IPS-15b (cell line): ENCODE data around the gene IER3IP1.
A peak's percentile ranks its signal among the peaks of the same experiment; 100 is the strongest.

Experiments used
- H3K27me3 ChIP-seq: one replicate; pipeline ENCODE4 v1.6.1; 2013; ENCODE audit warnings: low read length; ENCODE audit not compliant: control insufficient read depth, insufficient read depth
- H3K36me3 ChIP-seq: one replicate; pipeline ENCODE4 v1.6.1; 2013; ENCODE audit warnings: low read length; ENCODE audit not compliant: control insufficient read depth, insufficient read depth
- H3K4me1 ChIP-seq: one replicate; pipeline ENCODE4 v1.6.1; 2013; ENCODE audit warnings: mild to moderate bottlenecking, low read length; ENCODE audit not compliant: control insufficient read depth, insufficient read depth
- H3K4me3 ChIP-seq: one replicate; pipeline ENCODE4 v1.5.1; 2013; ENCODE audit warnings: low read depth, low read length
- H3K9ac ChIP-seq: one replicate; pipeline ENCODE4 v1.6.1; 2013; ENCODE audit warnings: low read depth, mild to moderate bottlenecking, low read length
- H3K9me3 ChIP-seq: one replicate; pipeline ENCODE4 v1.6.1; 2013; ENCODE audit warnings: mild to moderate bottlenecking, low read length; ENCODE audit not compliant: control insufficient read depth, insufficient read depth

IER3IP1 gene

DNA sequence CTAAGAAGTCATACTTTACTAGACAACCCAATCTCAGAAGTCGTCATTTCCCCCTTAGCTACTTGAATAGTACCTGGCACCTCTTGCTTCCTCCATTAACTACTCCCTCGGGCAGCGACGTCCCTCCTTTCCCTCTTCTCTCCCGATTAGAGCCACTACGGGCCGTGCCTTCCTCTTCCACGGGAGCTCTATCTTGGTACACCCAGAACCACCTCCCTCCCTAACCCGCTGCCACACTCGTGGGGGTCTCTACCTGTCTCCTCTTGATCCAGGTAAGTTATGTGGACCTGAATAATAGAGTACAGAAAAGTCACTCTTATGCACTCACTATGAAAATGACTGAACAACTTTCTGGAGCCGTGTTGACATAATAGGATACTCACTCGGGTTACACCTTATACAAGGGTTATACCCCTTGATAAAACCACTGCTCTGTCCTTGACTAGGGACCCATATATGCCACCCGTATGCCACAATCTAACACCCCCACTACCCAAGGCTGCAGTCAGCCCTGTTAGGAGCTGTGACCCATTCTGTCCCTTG lies 25.3 kb downstream of the IER3IP1 start:
- H3K36me3 ChIP-seq: no peaks in the 10 kb centered on the region
- H3K4me3 ChIP-seq: peak overlapping the region; percentile 57
- H3K9me3 ChIP-seq: no peaks in the 10 kb centered on the region
- no peaks in the 10 kb centered on the region for H3K27me3 ChIP-seq
- H3K4me1 ChIP-seq: peaks cover 2% of the 10 kb centered on the region
- peak overlapping the region; percentile 29 for H3K9ac ChIP-seq

DNA sequence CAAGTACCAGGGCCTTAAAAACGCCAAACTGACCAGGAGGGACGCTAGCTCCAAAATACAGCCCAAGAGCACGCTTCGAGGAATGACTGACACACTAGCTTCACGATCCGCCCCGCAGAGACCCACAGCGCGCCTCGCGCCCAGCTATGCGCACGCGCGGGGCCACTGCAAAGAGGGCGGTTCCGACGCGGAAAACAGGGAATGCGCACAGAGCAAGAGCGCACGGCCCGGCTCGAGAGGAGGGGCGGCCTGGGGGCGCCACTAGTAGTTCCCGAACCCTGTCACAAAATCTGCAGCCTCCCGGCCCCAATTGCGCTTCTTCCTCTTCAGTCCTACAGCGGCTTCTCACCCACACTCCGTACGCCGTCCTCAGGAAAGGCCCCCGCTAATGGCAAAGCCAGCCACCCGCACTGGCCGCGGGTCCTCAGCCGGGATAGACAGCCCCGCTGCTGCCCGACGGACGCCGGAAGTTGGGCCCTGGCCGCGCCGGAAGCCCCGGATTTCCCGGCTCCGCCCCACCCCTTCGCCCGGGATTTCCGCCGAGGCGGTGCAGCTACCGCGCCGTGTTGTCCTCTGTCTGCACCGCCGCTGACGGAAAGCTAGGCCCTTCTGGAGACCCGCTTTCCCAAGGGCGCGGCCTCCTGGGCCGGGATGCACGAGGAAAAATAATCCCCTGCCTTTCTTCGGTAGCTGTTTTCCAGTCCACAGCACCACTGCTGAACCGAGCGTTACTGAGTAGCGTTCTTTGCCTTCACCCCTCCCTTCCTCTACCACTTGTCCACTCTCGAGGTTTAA lies 25.9 kb downstream of the IER3IP1 start, which contains the start of gene HDHD2:
Gene HDHD2 (minus strand): TSS at position 472 of the 795 bp plus-strand sequence. CDS start 14,061 bp downstream, outside the sequence.
- Histone ChIP-seq H3K4me3 (peak within 1 kb of the TSS; percentile 57), H3K9me3 (no peaks in the 10 kb centered on the region), H3K4me1 (peaks cover 2% of the 10 kb centered on the region), H3K36me3 (no peaks in the 10 kb centered on the region), H3K9ac (peak within 1 kb of the TSS; percentile 85), H3K27me3 (no peaks in the 10 kb centered on the region)

GRCh38 chr18:47149457-47150028 lies 26.6 kb downstream of the IER3IP1 start:
- Histone ChIP-seq H3K4me1 (peaks cover 2% of the 10 kb centered on the region), H3K9ac (peak overlapping the region; percentile 85), H3K9me3 (no peaks in the 10 kb centered on the region), H3K4me3 (peak overlapping the region; percentile 57), H3K27me3 (no peaks in the 10 kb centered on the region), H3K36me3 (no peaks in the 10 kb centered on the region)

DNA sequence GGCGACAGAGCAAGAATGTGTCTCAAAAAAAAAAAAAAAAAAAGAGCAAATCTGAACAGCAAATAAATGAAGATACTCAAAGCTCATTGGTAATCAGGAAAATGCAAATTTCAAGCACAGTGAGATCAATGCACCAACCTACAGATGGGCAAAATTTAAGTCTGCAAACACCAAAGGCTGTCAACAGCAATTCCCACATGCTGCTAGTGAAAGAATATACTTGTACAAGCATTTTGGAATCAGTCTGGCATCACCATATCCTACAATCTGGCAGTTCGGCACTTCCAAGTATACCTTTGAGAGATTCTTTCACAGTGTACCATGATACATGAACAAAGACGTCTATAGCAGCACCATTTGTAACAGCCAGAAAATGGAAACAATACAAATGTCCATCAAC lies 30.0 kb downstream of the IER3IP1 start:
- Histone ChIP-seq H3K4me3 (no peak overlapping the region), H3K4me1 (peaks cover 2% of the 10 kb centered on the region)

GRCh38 chr18:47143899-47144485 lies 32.2 kb downstream of the IER3IP1 start:
- no peaks in the 10 kb centered on the region for H3K36me3 ChIP-seq
- no peak overlapping the region for H3K9ac ChIP-seq
- no peaks in the 10 kb centered on the region for H3K9me3 ChIP-seq
- no peaks in the 10 kb centered on the region for H3K4me1 ChIP-seq
- no peaks in the 10 kb centered on the region for H3K27me3 ChIP-seq
- H3K4me3 ChIP-seq: no peak overlapping the region

More for the DNA sequence above, 30.0 kb downstream of the IER3IP1 start:
- no peaks in the 10 kb centered on the region for H3K27me3 ChIP-seq
- H3K36me3 ChIP-seq: no peaks in the 10 kb centered on the region
- H3K9ac ChIP-seq: no peak overlapping the region
- H3K9me3 ChIP-seq: no peaks in the 10 kb centered on the region

DNA sequence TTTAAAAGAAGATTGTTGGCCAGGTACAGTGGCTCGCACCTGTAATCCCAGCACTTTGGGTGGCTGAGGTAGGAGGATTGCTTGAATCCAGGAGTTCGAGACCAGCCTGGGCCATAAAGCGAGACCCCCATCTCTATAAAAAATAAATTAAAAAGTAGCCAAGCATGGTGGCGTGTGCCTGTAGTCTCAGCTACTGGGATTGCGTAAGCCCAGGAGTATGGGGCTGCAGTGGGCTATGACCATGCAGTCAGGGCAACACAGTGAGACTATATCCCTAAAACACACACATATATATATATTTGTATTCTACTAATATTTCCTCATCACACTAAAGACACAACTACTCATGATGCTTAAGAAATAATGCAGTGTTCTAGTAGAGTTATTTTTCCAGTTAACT lies 33.0 kb downstream of the IER3IP1 start:
- Histone ChIP-seq H3K27me3 (no peaks in the 10 kb centered on the region), H3K4me1 (no peaks in the 10 kb centered on the region), H3K4me3 (no peak overlapping the region), H3K36me3 (no peaks in the 10 kb centered on the region), H3K9me3 (no peaks in the 10 kb centered on the region), H3K9ac (no peak overlapping the region)

DNA sequence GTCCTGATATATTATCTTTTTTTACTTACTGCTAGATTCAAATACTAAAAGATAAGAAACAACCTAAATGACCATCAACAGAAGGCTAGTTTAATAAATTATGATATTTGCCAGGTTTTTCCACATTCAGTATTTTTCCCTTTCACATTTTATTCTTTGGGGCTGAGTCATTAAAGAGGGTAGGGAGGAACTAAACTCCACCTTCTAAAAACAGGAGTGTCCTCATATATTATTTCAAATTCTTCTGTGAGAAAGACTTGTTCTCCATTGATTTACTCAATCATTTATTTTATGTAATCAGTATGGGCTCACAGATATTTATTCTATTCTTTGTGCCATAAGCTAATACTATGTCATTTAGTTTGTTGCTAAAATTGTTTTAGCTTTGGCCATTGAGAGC lies 34.9 kb downstream of the IER3IP1 start:
- H3K36me3 ChIP-seq: no peaks in the 10 kb centered on the region
- no peaks in the 10 kb centered on the region for H3K27me3 ChIP-seq
- no peaks in the 10 kb centered on the region for H3K4me1 ChIP-seq
- H3K9ac ChIP-seq: no peak overlapping the region
- no peak overlapping the region for H3K4me3 ChIP-seq
- no peaks in the 10 kb centered on the region for H3K9me3 ChIP-seq

GRCh38 chr18:47121146-47121545 lies 55.0 kb downstream of the IER3IP1 start:
- Histone ChIP-seq H3K9me3 (no peaks in the 10 kb centered on the region), H3K4me3 (no peak overlapping the region), H3K4me1 (no peaks in the 10 kb centered on the region)

GRCh38 chr18:47120428-47120827 lies 55.7 kb downstream of the IER3IP1 start:
- Histone ChIP-seq H3K9me3 (no peaks in the 10 kb centered on the region), H3K36me3 (no peaks in the 10 kb centered on the region)

More at GRCh38 chr18:47121146-47121545, 55.0 kb downstream of the IER3IP1 start:
- Histone ChIP-seq H3K36me3 (no peaks in the 10 kb centered on the region), H3K9ac (no peak overlapping the region), H3K27me3 (no peaks in the 10 kb centered on the region)

DNA sequence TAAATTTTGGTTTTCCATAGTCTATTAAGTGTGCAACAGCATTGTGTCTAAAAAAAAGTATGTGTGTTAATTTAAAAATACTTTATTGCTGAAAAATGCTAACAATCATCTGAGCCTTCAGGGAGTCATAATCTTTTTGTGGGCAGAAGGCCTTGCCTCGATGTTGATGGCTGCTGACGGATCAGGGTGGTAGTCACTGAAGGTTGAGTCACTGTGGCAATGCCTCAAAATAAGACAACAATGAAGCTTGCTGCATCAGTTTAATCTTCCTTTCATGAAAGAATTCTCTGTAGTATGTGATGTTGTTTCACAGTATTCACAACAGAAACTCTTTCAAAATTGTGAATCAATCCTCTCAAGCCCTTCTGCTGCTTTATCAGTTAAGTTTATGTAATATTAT lies 57.2 kb downstream of the IER3IP1 start:
- Histone ChIP-seq H3K9ac (no peak overlapping the region), H3K4me1 (peaks cover 9% of the 10 kb centered on the region), H3K36me3 (no peaks in the 10 kb centered on the region), H3K4me3 (no peak overlapping the region), H3K27me3 (no peaks in the 10 kb centered on the region), H3K9me3 (no peaks in the 10 kb centered on the region)

More at GRCh38 chr18:47120428-47120827, 55.7 kb downstream of the IER3IP1 start:
- Histone ChIP-seq H3K27me3 (no peaks in the 10 kb centered on the region), H3K4me3 (no peak overlapping the region), H3K9ac (no peak overlapping the region), H3K4me1 (peaks cover 5% of the 10 kb centered on the region)

GRCh38 chr18:47115205-47115604 lies 61.0 kb downstream of the IER3IP1 start:
- no peak overlapping the region for H3K4me3 ChIP-seq
- peaks cover 9% of the 10 kb centered on the region for H3K4me1 ChIP-seq
- no peak overlapping the region for H3K9ac ChIP-seq
- H3K27me3 ChIP-seq: no peaks in the 10 kb centered on the region
- no peaks in the 10 kb centered on the region for H3K36me3 ChIP-seq
- no peaks in the 10 kb centered on the region for H3K9me3 ChIP-seq
